Measurements from ENCODE around the gene SEC22A.

DNA sequence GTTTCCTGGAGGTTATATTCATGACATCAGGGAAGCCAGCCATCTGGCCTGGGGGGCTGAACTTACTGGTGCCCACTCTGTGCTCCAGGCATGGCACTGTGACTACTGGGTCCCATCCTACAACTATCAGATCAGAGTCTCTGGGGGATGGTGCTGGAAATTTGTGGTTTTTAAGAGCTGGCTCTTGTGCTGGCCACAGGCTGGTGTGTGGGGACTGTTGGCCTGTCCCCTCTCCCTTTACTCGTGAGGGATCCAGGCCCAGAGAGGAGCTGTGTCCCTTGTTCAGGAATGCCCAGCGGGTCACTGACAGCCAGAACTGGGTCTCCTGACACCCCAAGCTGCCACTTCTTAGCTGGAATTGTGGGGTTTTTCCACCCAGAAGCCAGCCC is 44.5 kb upstream of the SEC22A start:
- TF ChIP-seq POLR2A (IDR thresholded peaks at IDR 0.05; ENCODE audit: extremely low read depth, insufficient read length) (no peak), MYC (IDR thresholded peaks at IDR 0.05; ENCODE audit: low read depth, low read length) (no peak)
- TF ChIP-seq, protein P1, sequence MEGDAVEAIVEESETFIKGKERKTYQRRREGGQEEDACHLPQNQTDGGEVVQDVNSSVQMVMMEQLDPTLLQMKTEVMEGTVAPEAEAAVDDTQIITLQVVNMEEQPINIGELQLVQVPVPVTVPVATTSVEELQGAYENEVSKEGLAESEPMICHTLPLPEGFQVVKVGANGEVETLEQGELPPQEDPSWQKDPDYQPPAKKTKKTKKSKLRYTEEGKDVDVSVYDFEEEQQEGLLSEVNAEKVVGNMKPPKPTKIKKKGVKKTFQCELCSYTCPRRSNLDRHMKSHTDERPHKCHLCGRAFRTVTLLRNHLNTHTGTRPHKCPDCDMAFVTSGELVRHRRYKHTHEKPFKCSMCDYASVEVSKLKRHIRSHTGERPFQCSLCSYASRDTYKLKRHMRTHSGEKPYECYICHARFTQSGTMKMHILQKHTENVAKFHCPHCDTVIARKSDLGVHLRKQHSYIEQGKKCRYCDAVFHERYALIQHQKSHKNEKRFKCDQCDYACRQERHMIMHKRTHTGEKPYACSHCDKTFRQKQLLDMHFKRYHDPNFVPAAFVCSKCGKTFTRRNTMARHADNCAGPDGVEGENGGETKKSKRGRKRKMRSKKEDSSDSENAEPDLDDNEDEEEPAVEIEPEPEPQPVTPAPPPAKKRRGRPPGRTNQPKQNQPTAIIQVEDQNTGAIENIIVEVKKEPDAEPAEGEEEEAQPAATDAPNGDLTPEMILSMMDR (IDR thresholded peaks at IDR 0.05; ENCODE audit: low read depth, low read length) = no peak
